T-helper 2 cell treated with Interferon-gamma antibody and Interleukin-4, amounts not matched to agents 100 ng/mL and 5 ng/mL, for 36 hours (primary cell): ENCODE measurements around the gene ARHGAP19. TPM values are rescaled to one million over a fixed set of nuclear protein-coding genes. Genes with fewer than 3 reads are reported as not detected.

ENCODE experiments used
- intact Hi-C: fragments of 100-400 bp; cut with micrococcal nuclease; formaldehyde crosslinking; loops from one replicate; pipeline ENCODE4 v1.15.1; 2023
- total RNA-seq: library from RNA; stranded (reverse); gene quantifications from 2 replicates; pipeline ENCODE4 v1.2.3, GENCODE V29; 2022

ARHGAP19 gene
- total RNA-seq, 1 donor from 2014 or later, result 38.0 TPM

GRCh38 chr10:97235353-97235752 lies 57.1 kb downstream of the ARHGAP19 start:
- intact Hi-C loops, result no loop called here

DNA sequence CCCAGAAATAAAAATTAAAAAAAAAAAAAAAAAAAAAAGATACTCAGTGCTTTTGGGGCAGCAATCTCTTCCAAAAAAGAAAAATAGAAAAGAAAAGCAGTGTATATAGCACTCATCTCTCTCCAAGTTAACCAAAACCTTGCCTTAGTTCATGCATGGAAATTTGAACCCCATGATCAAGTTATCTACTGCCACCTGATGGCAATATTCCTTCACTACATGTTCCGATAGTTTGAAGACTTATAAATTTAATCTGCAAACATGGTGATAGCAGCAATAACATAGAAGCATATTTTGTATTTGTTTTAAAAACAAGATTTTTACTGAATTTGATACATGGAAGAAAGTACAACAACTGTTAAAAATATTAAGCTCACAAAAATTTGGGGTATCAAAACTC lies 58.0 kb downstream of the ARHGAP19 start:
- intact Hi-C loops, result loop anchor here (1.0 kb wide), 1 partner anchor 161 kb away; no protein-coding TSS in a partner anchor

- intact Hi-C loops, result no loop called here
Measured at GRCh38 chr10:97230146-97230545, 62.3 kb downstream of the ARHGAP19 start.

- intact Hi-C loops, result no loop called here
Measured at GRCh38 chr10:97229322-97230015, 63.0 kb downstream of the ARHGAP19 start.

GRCh38 chr10:97228775-97229157 lies 63.7 kb downstream of the ARHGAP19 start:
- intact Hi-C loops, result no loop called here

DNA sequence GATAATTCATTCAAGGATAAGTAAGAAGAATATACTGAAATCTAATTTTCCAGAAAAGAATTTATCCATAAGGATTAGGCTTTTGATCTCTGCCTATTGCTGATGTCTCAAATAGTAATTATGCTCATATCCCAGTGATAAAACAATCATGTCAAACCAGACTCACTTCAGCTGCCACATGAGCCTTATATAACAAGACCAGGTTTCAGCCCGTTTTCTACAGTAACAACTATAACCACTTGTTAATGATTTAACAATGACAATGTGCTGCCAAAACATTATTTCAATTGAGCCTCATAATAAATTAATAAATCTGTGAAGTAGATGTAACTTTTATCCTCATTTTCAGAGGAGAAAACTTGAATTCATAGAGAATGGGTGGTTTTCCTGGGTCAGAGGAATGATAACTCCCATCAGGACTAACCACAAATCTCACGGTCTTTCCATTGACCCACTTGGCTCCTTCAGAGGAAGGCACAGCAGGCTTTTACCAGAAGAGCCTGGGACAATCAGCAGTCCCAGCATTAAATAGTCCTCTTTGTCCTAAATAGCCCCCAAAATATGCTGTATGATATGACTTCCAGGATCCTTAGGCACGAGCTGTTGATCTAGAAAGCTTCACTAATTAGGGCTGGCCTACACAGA lies 64.2 kb downstream of the ARHGAP19 start:
- intact Hi-C loops, result no loop called here

GRCh38 chr10:97226398-97226797 lies 66.0 kb downstream of the ARHGAP19 start:
- intact Hi-C loops, result no loop called here

DNA sequence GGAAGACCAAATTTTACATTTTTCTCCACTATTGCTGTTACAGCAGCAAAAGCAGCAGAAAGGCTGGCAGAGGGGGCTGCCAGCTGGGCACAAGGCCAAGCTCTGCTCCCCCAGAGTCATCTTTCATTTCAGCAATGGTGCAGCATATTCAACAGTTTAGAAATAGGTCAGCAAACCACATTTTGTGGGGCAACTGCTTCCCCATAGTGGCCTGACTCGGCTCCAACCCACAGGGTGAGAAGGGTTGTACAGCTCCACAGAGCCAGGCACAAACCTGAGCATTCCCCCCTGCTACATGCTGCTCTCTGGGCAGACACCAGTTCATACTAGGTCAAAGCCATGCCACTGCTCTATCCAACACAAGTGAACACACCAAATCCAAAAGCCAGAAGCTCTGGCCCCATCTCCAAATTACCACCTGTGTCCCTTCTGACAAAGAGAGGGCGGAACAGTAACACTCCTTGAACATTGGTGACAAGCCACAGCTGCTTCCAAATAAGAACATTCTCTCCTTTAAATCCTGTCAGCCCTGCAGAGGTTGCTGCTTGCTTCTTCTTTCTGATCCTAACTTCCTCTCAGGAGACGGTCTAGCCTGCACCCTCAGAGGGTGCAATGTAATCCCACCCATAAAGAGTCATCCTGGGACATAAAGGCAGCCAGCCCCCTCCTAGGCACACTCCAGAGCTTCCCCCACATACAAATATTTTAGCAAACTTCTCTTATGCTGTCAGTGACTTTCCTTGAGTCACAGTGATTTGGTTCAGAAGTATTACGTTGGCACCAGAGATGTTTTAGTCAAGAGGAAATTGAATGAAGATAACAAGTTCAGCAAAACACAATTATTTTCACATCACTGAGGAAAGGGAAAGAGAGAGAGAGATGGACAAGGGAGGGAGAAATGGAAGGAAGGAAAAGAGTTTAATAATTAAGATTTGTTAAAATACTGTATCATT lies 67.7 kb downstream of the ARHGAP19 start:
- intact Hi-C loops, result no loop called here

- intact Hi-C loops, result no loop called here
Measured at GRCh38 chr10:97222326-97222961, 70.0 kb downstream of the ARHGAP19 start.

- intact Hi-C loops, result no loop called here
Measured at GRCh38 chr10:97220355-97220754, 72.1 kb downstream of the ARHGAP19 start.

DNA sequence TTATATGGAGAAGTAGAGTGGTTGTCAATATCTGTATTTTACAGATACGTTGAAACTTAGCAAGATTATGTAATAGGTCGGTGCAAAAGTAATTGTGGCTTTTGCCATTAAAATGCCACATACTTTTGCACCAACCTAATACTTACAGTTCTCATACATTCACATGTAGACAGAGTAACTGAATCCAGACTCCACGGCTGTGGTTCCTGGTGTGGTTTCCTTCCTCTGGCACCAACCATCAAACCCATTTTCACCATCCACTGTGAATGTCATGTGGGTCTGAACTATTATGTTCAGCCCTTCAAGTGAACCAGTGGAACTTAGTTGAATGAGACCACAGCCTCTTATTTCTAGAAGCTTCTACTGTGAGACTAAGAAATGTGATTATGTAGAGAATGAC lies 75.1 kb downstream of the ARHGAP19 start:
- intact Hi-C loops, result loop anchor here (10.0 kb wide), 1 partner anchor 822 kb away; no protein-coding TSS in a partner anchor

GRCh38 chr10:97215619-97216260 lies 76.7 kb downstream of the ARHGAP19 start:
- intact Hi-C loops, result loop anchor here (10.0 kb wide), 1 partner anchor 821 kb away; no protein-coding TSS in a partner anchor

- intact Hi-C loops, result loop anchor here (10.0 kb wide), 1 partner anchor 819 kb away; no protein-coding TSS in a partner anchor
Measured at GRCh38 chr10:97213431-97213830, 79.0 kb downstream of the ARHGAP19 start.

- intact Hi-C loops, result loop anchor here (10.0 kb wide), 1 partner anchor 816 kb away; no protein-coding TSS in a partner anchor
Measured at GRCh38 chr10:97211229-97211628, 81.2 kb downstream of the ARHGAP19 start.

GRCh38 chr10:97210543-97210960 lies 81.9 kb downstream of the ARHGAP19 start:
- intact Hi-C loops, result loop anchor here (1.0 to 10.0 kb wide), 2 partner anchors 137 to 816 kb away; no protein-coding TSS in a partner anchor

- intact Hi-C loops, result no loop called here
Measured at GRCh38 chr10:97207756-97208346, 84.6 kb downstream of the ARHGAP19 start.

DNA sequence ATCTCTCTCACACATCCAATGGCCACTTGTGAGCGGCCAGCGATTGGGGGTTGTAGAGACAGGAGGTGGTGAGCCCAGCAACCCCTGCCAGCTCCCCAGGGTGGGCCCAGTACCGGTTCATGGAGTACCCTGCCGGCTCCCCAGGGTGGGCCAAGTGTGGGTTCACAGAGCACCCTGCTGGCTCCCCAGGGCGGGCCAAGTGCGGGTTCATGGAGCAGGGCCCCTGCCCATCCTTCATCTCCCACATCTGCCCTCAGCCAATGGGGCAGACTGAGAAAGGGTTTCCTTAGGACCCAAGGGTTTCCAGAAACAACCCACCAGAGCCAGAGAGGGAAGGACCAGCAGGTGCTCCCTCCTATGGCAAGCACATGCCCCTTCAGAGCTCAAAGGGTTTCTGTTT lies 85.3 kb downstream of the ARHGAP19 start:
- intact Hi-C loops, result no loop called here

DNA sequence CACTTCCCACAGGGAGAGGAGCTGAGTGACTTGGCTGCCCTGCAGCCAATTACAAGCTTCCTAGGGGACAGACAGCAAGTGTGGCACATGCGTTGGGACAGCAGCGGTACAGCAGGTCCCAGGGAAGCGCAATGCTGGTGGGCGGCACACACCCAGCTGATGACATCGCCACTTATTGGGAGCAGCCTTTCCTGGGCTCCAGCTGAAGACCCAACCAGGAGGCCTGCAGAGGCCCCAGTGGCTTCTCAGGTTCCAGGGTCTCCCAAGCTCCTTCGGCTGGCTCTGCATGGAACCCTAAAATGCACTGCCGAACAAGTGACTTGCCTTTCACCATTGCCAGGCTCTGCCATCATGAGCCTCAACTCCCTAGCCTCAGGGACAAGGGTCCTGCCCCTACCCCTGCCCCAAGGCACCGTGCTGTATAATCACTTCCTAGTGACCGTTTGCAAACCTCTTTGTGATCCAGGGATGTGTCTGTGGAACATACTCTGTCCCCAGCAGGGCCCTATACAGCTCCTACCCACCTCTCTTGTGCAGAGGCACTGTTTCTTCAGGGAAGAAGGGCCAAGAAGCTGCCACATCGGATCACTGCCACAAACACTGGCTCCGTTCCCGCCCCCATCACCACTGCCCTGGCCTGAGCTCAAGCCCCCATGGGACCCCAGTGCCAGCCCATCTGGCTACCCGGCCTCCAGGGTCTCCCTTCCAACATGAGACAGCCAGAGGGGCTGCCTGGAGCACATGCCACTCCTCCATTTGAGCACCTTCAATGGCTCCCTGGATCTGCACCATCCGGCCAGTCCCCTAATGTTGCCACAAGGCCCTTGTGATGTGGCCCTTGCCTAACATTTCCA lies 87.4 kb downstream of the ARHGAP19 start:
- intact Hi-C loops, result no loop called here

- intact Hi-C loops, result no loop called here
Measured at GRCh38 chr10:97203220-97203619, 89.2 kb downstream of the ARHGAP19 start.
